K562 (cell line): Measurements from ENCODE around the gene DUSP3. TPM values are rescaled to one million over a fixed set of nuclear protein-coding genes. Genes with fewer than 3 reads are reported as not detected.
A peak's percentile ranks its signal among the peaks of the same experiment; 100 is the strongest.

Source experiments
- ATAC-seq: fragments of 200-7000 bp; cut with Tn5 transposase; 3 replicates; pipeline ENCODE4 v1.9.1; 2020; ENCODE audit warnings: moderate library complexity
- BruUV-seq: library from RNA; stranded (reverse); fragments of 400-500 nt; replicated peaks from 2 replicates; lab custom pipeline; 2021; lab: Mats Ljungman, UMichigan
- CTCF ChIA-PET: fragments of 300-600 bp; formaldehyde crosslinking; extraction: SDS; loops from one replicate; lab custom pipeline; 2021; ENCODE audit warnings: low intra/inter-chr PET ratio; lab: Yijun Ruan, JAX
- POLR2A ChIA-PET: fragments of 300-600, 350-650 bp; sonication (Branson Sonifier 250); formaldehyde crosslinking; extraction: SDS; loops from one replicate; lab custom pipeline; 2021; ENCODE audit warnings: antibody characterized with exemption, inconsistent platforms; lab: Yijun Ruan, JAX
- DNase-seq, 4 experiments: peaks; one replicate each; pipeline versions ENCODE4 v3.0.0 to v3.0.0-alpha.2; 2011 to 2018; ENCODE audit warnings: low spot score in 3 of 4, mixed read lengths in 3 of 4; ENCODE audit errors: extremely low read depth in 1 of 4
- FAIRE-seq: peaks from 2 replicates; lab custom pipeline; 2011; peaks lifted over from hg19 to GRCh38; lab: Jason Lieb, UNC
- H2AFZ ChIP-seq: 2 replicates; pipeline ENCODE4 v1.6.0; 2011; ENCODE audit warnings: low read depth, low read length, control low read depth, inconsistent platforms
- H3K27ac ChIP-seq: fragments of 200-600 bp; 3 replicates; pipeline ENCODE4 v1.8.0; 2011; ENCODE audit warnings: low read depth, mild to moderate bottlenecking, control low read depth, inconsistent platforms, low read length, moderate library complexity, mixed read lengths; ENCODE audit errors: extremely low read depth
- H3K27me3 ChIP-seq, 2 experiments: fragments of 300-600 bp in 1 of 2; 2 replicates in 1 of 2; 3 replicates in 1 of 2; pipeline versions ENCODE4 v1.6.0 to v1.8.0; 2011; ENCODE audit warnings: inconsistent platforms in 2 of 2, low read length in 2 of 2, mild to moderate bottlenecking in 1 of 2, mixed read lengths in 1 of 2, moderate library complexity in 1 of 2; ENCODE audit not compliant: control insufficient read depth in 2 of 2, insufficient read depth in 2 of 2
- H3K36me3 ChIP-seq: fragments of 300-600 bp; 3 replicates; pipeline ENCODE4 v1.8.0; 2011; ENCODE audit warnings: mild to moderate bottlenecking, low read length, inconsistent platforms; ENCODE audit not compliant: control insufficient read depth, insufficient read depth
- H3K4me1 ChIP-seq, 2 experiments: fragments of 200-600 bp in 1 of 2; replicated peaks in 1 of 2; 2 replicates in 1 of 2; 3 replicates in 1 of 2; pipeline versions ENCODE4 v1.5.1 to v1.8.0; 2011; ENCODE audit warnings: inconsistent platforms in 2 of 2, low read length in 2 of 2, mild to moderate bottlenecking in 1 of 2, mixed read lengths in 1 of 2, moderate library complexity in 1 of 2; ENCODE audit not compliant: control insufficient read depth in 2 of 2, insufficient read depth in 2 of 2
- H3K4me2 ChIP-seq: 2 replicates; pipeline ENCODE4 v1.6.1; 2011; ENCODE audit warnings: low read length, control low read depth, inconsistent platforms, mixed read lengths; ENCODE audit not compliant: insufficient read depth
- H3K4me3 ChIP-seq: fragments of 200-600 bp; sonication (generic), shearing (Covaris generic); 2 replicates; pipeline ENCODE4 v1.5.1; 2016; ENCODE audit warnings: control low read depth, inconsistent platforms
- H3K79me2 ChIP-seq: fragments of 200-600 bp; 3 replicates; pipeline ENCODE4 v1.8.0; 2011; ENCODE audit warnings: low read length, inconsistent platforms; ENCODE audit not compliant: control insufficient read depth, insufficient read depth
- H3K9ac ChIP-seq, 2 experiments: 2 replicates each; pipeline versions ENCODE4 v1.6.0 to v1.6.1; 2011; ENCODE audit warnings: low read depth in 2 of 2, low read length in 2 of 2, control low read depth in 1 of 2, inconsistent platforms in 1 of 2, mild to moderate bottlenecking in 1 of 2, mixed read lengths in 1 of 2; ENCODE audit not compliant: insufficient read depth in 1 of 2
- H3K9me1 ChIP-seq: one replicate; pipeline ENCODE4 v1.6.0; 2011; ENCODE audit warnings: inconsistent platforms, mild to moderate bottlenecking, low read length, moderate library complexity; ENCODE audit not compliant: control insufficient read depth, insufficient read depth
- H3K9me3 ChIP-seq: replicated peaks from 2 replicates; pipeline ENCODE4 v1.5.1; 2011; ENCODE audit warnings: low read depth, low read length, inconsistent platforms; ENCODE audit not compliant: control insufficient read depth, insufficient read depth
- H4K20me1 ChIP-seq: replicated peaks from 2 replicates; pipeline ENCODE4 v1.6.1; 2011; ENCODE audit warnings: low read length, inconsistent platforms, mixed read lengths; ENCODE audit not compliant: control insufficient read depth, insufficient read depth
- C11orf30 ChIP-seq: fragments of 450-650 bp; IDR thresholded peaks from 2 replicates; pipeline ENCODE4 v1.6.1; 2016; ENCODE audit warnings: low read depth, mild to moderate bottlenecking
- MAFG ChIP-seq: fragments of 450-650 bp; conservative IDR thresholded peaks from 2 replicates; pipeline ENCODE4 v1.6.1; 2016; ENCODE audit warnings: missing genetic modification characterization, missing compliant biosample characterization
- SIX5 ChIP-seq, 2 experiments: IDR thresholded peaks; 2 replicates each; pipeline ENCODE4 v1.6.1; 2011; ENCODE audit warnings: low read length in 2 of 2, borderline replicate concordance in 1 of 2, low read depth in 1 of 2, mild to moderate bottlenecking in 1 of 2, moderate library complexity in 1 of 2; ENCODE audit not compliant: insufficient read depth in 1 of 2
- ZNF316 ChIP-seq: fragments of 450-650 bp; IDR thresholded peaks from 2 replicates; pipeline ENCODE4 v1.6.1; 2016
- ZNF75A ChIP-seq: fragments of 450-650 bp; formaldehyde crosslinking; IDR thresholded peaks from 2 replicates; pipeline ENCODE4 v1.4.0; 2020; ENCODE audit warnings: mild to moderate bottlenecking
- WGBS: fragments of 100-300 bp; shearing (Covaris generic); methylation state at CpG from one replicate; pipeline ENCODE4 v1.1.6; 2016; ENCODE audit warnings: low coverage, mixed read lengths; ENCODE audit not compliant: insufficient coverage; ENCODE audit errors: missing lambda C conversion rate; 5-methylcytosine and 5-hydroxymethylcytosine counted together
- in situ Hi-C: fragments of 300-500 bp; cut with MboI; formaldehyde crosslinking; loops from 4 replicates; pipeline ENCODE4 v1.15.0; 2018; ENCODE audit warnings: inconsistent platforms, mixed read lengths
- intact Hi-C: fragments of 100-400 bp; cut with micrococcal nuclease; formaldehyde crosslinking; loops from 2 replicates; pipeline ENCODE4 v1.14.2; 2022
- polyA plus RNA-seq, 8 experiments: library from polyadenylated mRNA; depleted of rRNA in 4 of 8; stranded (reverse) in 5 of 8; unstranded in 3 of 8; fragments of >200 nt; fragmentation: Nextera tagmentation in 2 of 8; fragmentation: Illumina TruSeq in 1 of 8; extraction: Ambion mirVana in 2 of 8; extraction: Trizol in 1 of 8; gene quantifications; 2 replicates each; pipeline versions ENCODE4 v1.2.1 to v1.2.3, GENCODE V29; 2011 to 2014; ENCODE audit warnings: inconsistent platforms in 1 of 8, missing spikeins in 1 of 8
- total RNA-seq, 7 experiments: library from RNA; depleted of rRNA in 6 of 7; stranded (reverse); fragments of >200 nt in 6 of 7; fragmentation: Illumina TruSeq in 2 of 7; extraction: Trizol in 2 of 7; gene quantifications; 2 replicates each; pipeline versions ENCODE4 v1.2.1 to v1.2.3, GENCODE V29; 2011 to 2021; ENCODE audit warnings: low replicate concordance in 1 of 7
- TF ChIP-seq, protein P1 (sequence below), 3 experiments: IDR thresholded peaks in 2 of 3; conservative IDR thresholded peaks in 1 of 3; 2 replicates each; pipeline ENCODE4 v1.5.1; 2011 to 2012; ENCODE audit warnings: low read length in 3 of 3, mild to moderate bottlenecking in 3 of 3, control low read depth in 2 of 3, improper control_type of control experiment in 1 of 3, inconsistent platforms in 1 of 3, low read depth in 1 of 3, mixed read lengths in 1 of 3, moderate library complexity in 1 of 3; ENCODE audit not compliant: insufficient read depth in 2 of 3
- TF ChIP-seq, protein P2 (sequence below): IDR thresholded peaks from 2 replicates; pipeline ENCODE4 v1.6.1; 2016; ENCODE audit warnings: missing genetic modification characterization, missing compliant biosample characterization

DUSP3 gene
- total and polyA plus RNA-seq, 9 of the 15 experiments (the other 6 are each of a cell fraction or from before 2014, with no cell fraction given): 4.1 to 19.8 (median 12.3) TPM

DNA sequence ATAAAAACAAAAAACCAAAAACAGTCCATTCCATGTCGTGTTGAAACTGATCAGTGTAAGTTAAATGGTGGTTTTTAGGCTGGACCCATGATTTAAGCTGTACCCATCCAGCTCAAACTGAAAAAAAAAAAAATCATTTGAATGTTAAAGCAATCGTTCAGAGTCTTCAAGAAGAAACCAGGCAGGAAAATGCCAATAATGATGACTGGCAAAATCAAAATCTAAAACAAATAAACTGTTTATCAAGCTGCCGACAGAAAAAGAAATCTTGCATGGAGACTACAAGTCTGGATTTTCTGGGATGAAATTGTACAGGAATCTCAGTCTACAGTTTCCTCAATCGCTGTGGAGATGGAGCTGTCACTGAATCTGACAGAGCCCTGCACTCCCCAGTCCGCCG lies 60.9 kb downstream of the DUSP3 start:
- Histone ChIP-seq H3K27me3 (peaks cover 25 to 37% of the 10 kb centered on the region in 2 experiments; a peak in 4 of 5 replicates), H3K9me3 (no peaks in the 10 kb centered on the region), H4K20me1 (no peaks in the 10 kb centered on the region), H3K79me2 (no peaks in the 10 kb centered on the region), H3K27ac (no peak overlapping the region), H3K4me2 (no peak overlapping the region), H3K9ac (no peak overlapping the region), H3K9me1 (no peaks in the 10 kb centered on the region), H2AFZ (no peak overlapping the region), H3K4me1 (peaks cover 13 to 14% of the 10 kb centered on the region in 2 experiments), H3K4me3 (no peak overlapping the region), H3K36me3 (no peaks in the 10 kb centered on the region)
- TF ChIP-seq C11orf30 (peak; percentile 50; the same call in 1 of the 2 replicates), ZNF75A (CRISPR knock-in tag) (no peak), SIX5 (IDR thresholded peaks at IDR 0.05; ENCODE audit: borderline replicate concordance in 1 of 2, insufficient read depth in 1 of 2, low read depth in 1 of 2, low read length in 2 of 2) (no peak), MAFG (tag) (peak; percentile 66; the same call in 1 of the 2 replicates), ZNF316 (peak; percentile 62)
- TF ChIP-seq, protein P1, sequence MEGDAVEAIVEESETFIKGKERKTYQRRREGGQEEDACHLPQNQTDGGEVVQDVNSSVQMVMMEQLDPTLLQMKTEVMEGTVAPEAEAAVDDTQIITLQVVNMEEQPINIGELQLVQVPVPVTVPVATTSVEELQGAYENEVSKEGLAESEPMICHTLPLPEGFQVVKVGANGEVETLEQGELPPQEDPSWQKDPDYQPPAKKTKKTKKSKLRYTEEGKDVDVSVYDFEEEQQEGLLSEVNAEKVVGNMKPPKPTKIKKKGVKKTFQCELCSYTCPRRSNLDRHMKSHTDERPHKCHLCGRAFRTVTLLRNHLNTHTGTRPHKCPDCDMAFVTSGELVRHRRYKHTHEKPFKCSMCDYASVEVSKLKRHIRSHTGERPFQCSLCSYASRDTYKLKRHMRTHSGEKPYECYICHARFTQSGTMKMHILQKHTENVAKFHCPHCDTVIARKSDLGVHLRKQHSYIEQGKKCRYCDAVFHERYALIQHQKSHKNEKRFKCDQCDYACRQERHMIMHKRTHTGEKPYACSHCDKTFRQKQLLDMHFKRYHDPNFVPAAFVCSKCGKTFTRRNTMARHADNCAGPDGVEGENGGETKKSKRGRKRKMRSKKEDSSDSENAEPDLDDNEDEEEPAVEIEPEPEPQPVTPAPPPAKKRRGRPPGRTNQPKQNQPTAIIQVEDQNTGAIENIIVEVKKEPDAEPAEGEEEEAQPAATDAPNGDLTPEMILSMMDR (IDR thresholded peaks at IDR 0.05 in 2 of 3, conservative IDR thresholded peaks at IDR 0.05 in 1 of 3; ENCODE audit: insufficient read depth in 2 of 3, low read depth in 1 of 3, low read length in 3 of 3): no peak
- TF ChIP-seq, protein P2, sequence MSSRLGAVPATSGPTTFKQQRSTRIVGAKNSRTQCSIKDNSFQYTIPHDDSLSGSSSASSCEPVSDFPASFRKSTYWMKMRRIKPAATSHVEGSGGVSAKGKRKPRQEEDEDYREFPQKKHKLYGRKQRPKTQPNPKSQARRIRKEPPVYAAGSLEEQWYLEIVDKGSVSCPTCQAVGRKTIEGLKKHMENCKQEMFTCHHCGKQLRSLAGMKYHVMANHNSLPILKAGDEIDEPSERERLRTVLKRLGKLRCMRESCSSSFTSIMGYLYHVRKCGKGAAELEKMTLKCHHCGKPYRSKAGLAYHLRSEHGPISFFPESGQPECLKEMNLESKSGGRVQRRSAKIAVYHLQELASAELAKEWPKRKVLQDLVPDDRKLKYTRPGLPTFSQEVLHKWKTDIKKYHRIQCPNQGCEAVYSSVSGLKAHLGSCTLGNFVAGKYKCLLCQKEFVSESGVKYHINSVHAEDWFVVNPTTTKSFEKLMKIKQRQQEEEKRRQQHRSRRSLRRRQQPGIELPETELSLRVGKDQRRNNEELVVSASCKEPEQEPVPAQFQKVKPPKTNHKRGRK (tag): no peak
- DNase-seq (no peak), FAIRE-seq (no peak), ATAC-seq (no peak)
- POLR2A ChIA-PET: interaction anchor here (0.6 to 0.9 kb wide), 2 partner anchors 16 to 32 kb away, joined by 3 read pairs; no protein-coding TSS in a partner anchor
- in situ Hi-C loops (no loop called here), intact Hi-C loops (no loop called here)
- BruUV-seq: no TSS peak
- 8% methylated on average over 6 of the region's 6 CpGs for WGBS
- CTCF ChIA-PET: no interaction called here

Other genes starting within 250 kb of the DUSP3 start
Only the 7 nearest of the 11 such genes appear.
- gene MEOX1, start 117.1 kb downstream of the DUSP3 start, total RNA-seq (2014; rRNA removed): not detected in 2 replicates
- not detected in 2 replicates for gene MEOX1, start 117.1 kb downstream of the DUSP3 start, total RNA-seq (2014; rRNA removed; fragmentation: Illumina TruSeq; extraction: Trizol)
- not detected in 2 replicates for gene MEOX1, start 117.1 kb downstream of the DUSP3 start, total RNA-seq (2015; rRNA removed; fragmentation: Illumina TruSeq; extraction: Trizol)
- gene MEOX1, start 117.1 kb downstream of the DUSP3 start, total RNA-seq (2021): not detected in 2 replicates
- gene MEOX1, start 117.1 kb downstream of the DUSP3 start, polyA plus RNA-seq (2011; rRNA removed): not detected in 2 replicates
- not detected in 2 replicates for gene MEOX1, start 117.1 kb downstream of the DUSP3 start, polyA plus RNA-seq (2014; fragmentation: Illumina TruSeq; extraction: Trizol)
- not detected for gene MEOX1, start 117.1 kb downstream of the DUSP3 start, polyA plus RNA-seq (2014; fragmentation: Nextera tagmentation; extraction: Ambion mirVana)
- gene MEOX1, start 117.1 kb downstream of the DUSP3 start, polyA plus RNA-seq (2014; rRNA removed): not detected in 2 replicates
- not detected in 2 replicates for gene SOST, start 20.2 kb downstream of the DUSP3 start, total RNA-seq (2014; rRNA removed)
- not detected in 2 replicates for gene SOST, start 20.2 kb downstream of the DUSP3 start, total RNA-seq (2014; rRNA removed; fragmentation: Illumina TruSeq; extraction: Trizol)
- gene SOST, start 20.2 kb downstream of the DUSP3 start, total RNA-seq (2015; rRNA removed; fragmentation: Illumina TruSeq; extraction: Trizol): not detected in 2 replicates
- not detected in 2 replicates for gene SOST, start 20.2 kb downstream of the DUSP3 start, total RNA-seq (2021)
- gene SOST, start 20.2 kb downstream of the DUSP3 start, polyA plus RNA-seq (2011; rRNA removed): not detected in 2 replicates
- not detected in 2 replicates for gene SOST, start 20.2 kb downstream of the DUSP3 start, polyA plus RNA-seq (2014; fragmentation: Illumina TruSeq; extraction: Trizol)
- gene SOST, start 20.2 kb downstream of the DUSP3 start, polyA plus RNA-seq (2014; fragmentation: Nextera tagmentation; extraction: Ambion mirVana): not detected
- not detected in 2 replicates for gene SOST, start 20.2 kb downstream of the DUSP3 start, polyA plus RNA-seq (2014; rRNA removed)
- gene CFAP97D1, start 1.5 kb upstream of the DUSP3 start, total RNA-seq (2014; rRNA removed): not detected in 2 replicates
- gene CFAP97D1, start 1.5 kb upstream of the DUSP3 start, total RNA-seq (2014; rRNA removed; fragmentation: Illumina TruSeq; extraction: Trizol): not detected in 2 replicates
- gene CFAP97D1, start 1.5 kb upstream of the DUSP3 start, total RNA-seq (2015; rRNA removed; fragmentation: Illumina TruSeq; extraction: Trizol): not detected in 2 replicates
- gene CFAP97D1, start 1.5 kb upstream of the DUSP3 start, total RNA-seq (2021): not detected in 2 replicates
- gene CFAP97D1, start 1.5 kb upstream of the DUSP3 start, polyA plus RNA-seq (2011; rRNA removed): not detected in 2 replicates
- not detected in 2 replicates for gene CFAP97D1, start 1.5 kb upstream of the DUSP3 start, polyA plus RNA-seq (2014; fragmentation: Illumina TruSeq; extraction: Trizol)
- not detected for gene CFAP97D1, start 1.5 kb upstream of the DUSP3 start, polyA plus RNA-seq (2014; fragmentation: Nextera tagmentation; extraction: Ambion mirVana)
- gene CFAP97D1, start 1.5 kb upstream of the DUSP3 start, polyA plus RNA-seq (2014; rRNA removed): not detected in 2 replicates
- 6.0 and 10.4 TPM in 2 replicates for gene MPP3, start 54.2 kb upstream of the DUSP3 start, total RNA-seq (2014; rRNA removed)
- 3.1 TPM in 2 replicates for gene MPP3, start 54.2 kb upstream of the DUSP3 start, total RNA-seq (2014; rRNA removed; fragmentation: Illumina TruSeq; extraction: Trizol)
- gene MPP3, start 54.2 kb upstream of the DUSP3 start, total RNA-seq (2015; rRNA removed; fragmentation: Illumina TruSeq; extraction: Trizol): 2.2 and 2.9 TPM in 2 replicates
- gene MPP3, start 54.2 kb upstream of the DUSP3 start, total RNA-seq (2021): 5.1 and 5.9 TPM in 2 replicates
- gene MPP3, start 54.2 kb upstream of the DUSP3 start, polyA plus RNA-seq (2011; rRNA removed): 5.3 and 6.2 TPM in 2 replicates
- gene MPP3, start 54.2 kb upstream of the DUSP3 start, polyA plus RNA-seq (2014; fragmentation: Illumina TruSeq; extraction: Trizol): 4.1 and 4.5 TPM in 2 replicates
- 1 to 10 TPM in 1 of 2 experiments, under 1 TPM in 1; 0.41 to 1.1 TPM for gene MPP3, start 54.2 kb upstream of the DUSP3 start, polyA plus RNA-seq (2014; fragmentation: Nextera tagmentation; extraction: Ambion mirVana)
- gene MPP3, start 54.2 kb upstream of the DUSP3 start, polyA plus RNA-seq (2014; rRNA removed): 5.3 and 5.4 TPM in 2 replicates
- gene CD300LG, start 68.2 kb upstream of the DUSP3 start, total RNA-seq (2014; rRNA removed): not detected in 2 replicates
- not detected in 2 replicates for gene CD300LG, start 68.2 kb upstream of the DUSP3 start, total RNA-seq (2014; rRNA removed; fragmentation: Illumina TruSeq; extraction: Trizol)
- not detected in 2 replicates for gene CD300LG, start 68.2 kb upstream of the DUSP3 start, total RNA-seq (2015; rRNA removed; fragmentation: Illumina TruSeq; extraction: Trizol)
- gene CD300LG, start 68.2 kb upstream of the DUSP3 start, total RNA-seq (2021): not detected in 2 replicates
- gene CD300LG, start 68.2 kb upstream of the DUSP3 start, polyA plus RNA-seq (2011; rRNA removed): not detected in 2 replicates
- not detected in 2 replicates for gene CD300LG, start 68.2 kb upstream of the DUSP3 start, polyA plus RNA-seq (2014; fragmentation: Illumina TruSeq; extraction: Trizol)
- gene CD300LG, start 68.2 kb upstream of the DUSP3 start, polyA plus RNA-seq (2014; fragmentation: Nextera tagmentation; extraction: Ambion mirVana): not detected
- gene CD300LG, start 68.2 kb upstream of the DUSP3 start, polyA plus RNA-seq (2014; rRNA removed): not detected in 2 replicates
- 0.14 and 0.41 TPM in 2 replicates for gene MPP2, start 128.6 kb upstream of the DUSP3 start, total RNA-seq (2014; rRNA removed)
- gene MPP2, start 128.6 kb upstream of the DUSP3 start, total RNA-seq (2014; rRNA removed; fragmentation: Illumina TruSeq; extraction: Trizol): 0.35 and 0.44 TPM in 2 replicates
- 0.26 and 0.33 TPM in 2 replicates for gene MPP2, start 128.6 kb upstream of the DUSP3 start, total RNA-seq (2015; rRNA removed; fragmentation: Illumina TruSeq; extraction: Trizol)
- gene MPP2, start 128.6 kb upstream of the DUSP3 start, total RNA-seq (2021): 0.45 and 0.53 TPM in 2 replicates
- gene MPP2, start 128.6 kb upstream of the DUSP3 start, polyA plus RNA-seq (2011; rRNA removed): 1.0 and 1.2 TPM in 2 replicates
- gene MPP2, start 128.6 kb upstream of the DUSP3 start, polyA plus RNA-seq (2014; fragmentation: Illumina TruSeq; extraction: Trizol): 0.24 and 0.28 TPM in 2 replicates
- under 1 TPM; 0.04 TPM for gene MPP2, start 128.6 kb upstream of the DUSP3 start, polyA plus RNA-seq (2014; fragmentation: Nextera tagmentation; extraction: Ambion mirVana)
- gene MPP2, start 128.6 kb upstream of the DUSP3 start, polyA plus RNA-seq (2014; rRNA removed): 0.12 and 0.39 TPM in 2 replicates
- not detected in 2 replicates for gene PPY, start 163.5 kb upstream of the DUSP3 start, total RNA-seq (2014; rRNA removed)
- gene PPY, start 163.5 kb upstream of the DUSP3 start, total RNA-seq (2014; rRNA removed; fragmentation: Illumina TruSeq; extraction: Trizol): not detected in 2 replicates
- gene PPY, start 163.5 kb upstream of the DUSP3 start, total RNA-seq (2015; rRNA removed; fragmentation: Illumina TruSeq; extraction: Trizol): not detected in 2 replicates
- gene PPY, start 163.5 kb upstream of the DUSP3 start, total RNA-seq (2021): not detected in 2 replicates
- gene PPY, start 163.5 kb upstream of the DUSP3 start, polyA plus RNA-seq (2011; rRNA removed): not detected in 2 replicates
- not detected in 2 replicates for gene PPY, start 163.5 kb upstream of the DUSP3 start, polyA plus RNA-seq (2014; fragmentation: Illumina TruSeq; extraction: Trizol)
- gene PPY, start 163.5 kb upstream of the DUSP3 start, polyA plus RNA-seq (2014; fragmentation: Nextera tagmentation; extraction: Ambion mirVana): not detected
- 1.9 TPM in 1 of 2 replicates, not detected in the other for gene PPY, start 163.5 kb upstream of the DUSP3 start, polyA plus RNA-seq (2014; rRNA removed)